HepG2 (cell line): ENCODE measurements around the gene SLC12A2. TPM values are rescaled to one million over a fixed set of nuclear protein-coding genes. Genes with fewer than 3 reads are reported as not detected.

Source experiments
- FOXP1 ChIP-seq, 2 experiments: fragments of 450-650 bp in 1 of 2; IDR thresholded peaks; 2 replicates each; pipeline ENCODE4 v1.6.1; 2017 to 2018; ENCODE audit warnings: antibody characterized with exemption in 1 of 2
- HOXA7 ChIP-seq: sonication (generic); formaldehyde crosslinking; IDR thresholded peaks from 2 replicates; pipeline ENCODE4 v1.8.1; 2022; ENCODE audit warnings: mild to moderate bottlenecking, missing genetic modification reagents, moderate library complexity
- HOXD1 ChIP-seq: sonication (generic); formaldehyde crosslinking; IDR thresholded peaks from 2 replicates; pipeline ENCODE4 v1.5.0; 2020; ENCODE audit warnings: missing genetic modification reagents
- KLF9 ChIP-seq: IDR thresholded peaks from 2 replicates; pipeline ENCODE4 v1.6.1; 2016; ENCODE audit warnings: low read depth
- NFRKB ChIP-seq: fragments of 450-650 bp; IDR thresholded peaks from 2 replicates; pipeline ENCODE4 v1.6.1; 2017
- RELA ChIP-seq: sonication (generic); formaldehyde crosslinking; IDR thresholded peaks from 2 replicates; pipeline ENCODE4 v1.4.0; 2020; ENCODE audit warnings: missing genetic modification reagents
- SMC3 ChIP-seq: IDR thresholded peaks from 2 replicates; pipeline ENCODE4 v1.6.1; 2011; ENCODE audit warnings: low read length, improper control_type of control experiment
- STAG1 ChIP-seq: sonication (generic); formaldehyde crosslinking; IDR thresholded peaks from 2 replicates; pipeline ENCODE4 v1.4.0; 2020; ENCODE audit warnings: missing genetic modification reagents
- TEAD2 ChIP-seq: sonication (generic); formaldehyde crosslinking; IDR thresholded peaks from 2 replicates; pipeline ENCODE4 v1.9.0; 2021; ENCODE audit warnings: missing genetic modification reagents
- ZNF232 ChIP-seq: sonication (generic); formaldehyde crosslinking; IDR thresholded peaks from 2 replicates; pipeline ENCODE4 v1.4.0; 2020; ENCODE audit warnings: missing genetic modification reagents, borderline replicate concordance
- ZNF430 ChIP-seq: sonication (generic); formaldehyde crosslinking; IDR thresholded peaks from 2 replicates; pipeline ENCODE4 v1.9.0; 2021; ENCODE audit warnings: mild to moderate bottlenecking, missing genetic modification reagents
- polyA plus RNA-seq, 8 experiments: library from polyadenylated mRNA; depleted of rRNA in 3 of 8; stranded (reverse) in 7 of 8; unstranded in 1 of 8; fragments of >200 nt; fragmentation: Illumina TruSeq in 4 of 8; extraction: Trizol in 4 of 8; gene quantifications; 2 replicates each; pipeline versions ENCODE4 v1.2.1 to v1.2.3, GENCODE V29; 2011 to 2016; ENCODE audit warnings: low read depth in 4 of 8, missing spikeins in 1 of 8, mixed read lengths in 1 of 8; ENCODE audit not compliant: insufficient read depth in 1 of 8
- total RNA-seq, 5 experiments: library from RNA; depleted of rRNA; stranded (reverse); fragments of >200 nt; fragmentation: Illumina TruSeq; extraction: Trizol; gene quantifications; 2 replicates each; pipeline ENCODE4 v1.2.3, GENCODE V29; 2016; ENCODE audit warnings: low read depth in 1 of 5
- TF ChIP-seq, protein P1 (sequence below): sonication (generic); formaldehyde crosslinking; IDR thresholded peaks from 2 replicates; pipeline ENCODE4 v1.4.0; 2020; ENCODE audit warnings: missing genetic modification reagents, borderline replicate concordance
- TF ChIP-seq, protein P2 (sequence below): sonication (generic); formaldehyde crosslinking; conservative IDR thresholded peaks from 2 replicates; pipeline ENCODE4 v1.4.0; 2020; ENCODE audit warnings: mild to moderate bottlenecking, missing genetic modification reagents, moderate library complexity
- TF ChIP-seq, protein P3 (sequence below): IDR thresholded peaks from 2 replicates; pipeline ENCODE4 v1.6.1; 2016; ENCODE audit warnings: missing biosample characterization, missing genetic modification reagents, low read depth
- TF ChIP-seq, protein P4 (sequence below): sonication (generic); formaldehyde crosslinking; IDR thresholded peaks from 2 replicates; pipeline ENCODE4 v1.5.1; 2020; ENCODE audit warnings: mild to moderate bottlenecking, missing genetic modification reagents, moderate library complexity
- TF ChIP-seq, protein P5 (sequence below): sonication (generic); formaldehyde crosslinking; IDR thresholded peaks from 2 replicates; pipeline ENCODE4 v1.8.0; 2022; ENCODE audit warnings: mild to moderate bottlenecking, missing genetic modification reagents, borderline replicate concordance
- TF ChIP-seq, protein P6 (sequence below): IDR thresholded peaks from 2 replicates; pipeline ENCODE4 v1.6.1; 2016; ENCODE audit warnings: missing compliant biosample characterization, missing genetic modification reagents, borderline replicate concordance

The SLC12A2 gene
- total and polyA plus RNA-seq, 2 of the 13 experiments (the other 11 are each of a cell fraction or from before 2014, with no cell fraction given): 4.0 to 9.7 TPM

DNA sequence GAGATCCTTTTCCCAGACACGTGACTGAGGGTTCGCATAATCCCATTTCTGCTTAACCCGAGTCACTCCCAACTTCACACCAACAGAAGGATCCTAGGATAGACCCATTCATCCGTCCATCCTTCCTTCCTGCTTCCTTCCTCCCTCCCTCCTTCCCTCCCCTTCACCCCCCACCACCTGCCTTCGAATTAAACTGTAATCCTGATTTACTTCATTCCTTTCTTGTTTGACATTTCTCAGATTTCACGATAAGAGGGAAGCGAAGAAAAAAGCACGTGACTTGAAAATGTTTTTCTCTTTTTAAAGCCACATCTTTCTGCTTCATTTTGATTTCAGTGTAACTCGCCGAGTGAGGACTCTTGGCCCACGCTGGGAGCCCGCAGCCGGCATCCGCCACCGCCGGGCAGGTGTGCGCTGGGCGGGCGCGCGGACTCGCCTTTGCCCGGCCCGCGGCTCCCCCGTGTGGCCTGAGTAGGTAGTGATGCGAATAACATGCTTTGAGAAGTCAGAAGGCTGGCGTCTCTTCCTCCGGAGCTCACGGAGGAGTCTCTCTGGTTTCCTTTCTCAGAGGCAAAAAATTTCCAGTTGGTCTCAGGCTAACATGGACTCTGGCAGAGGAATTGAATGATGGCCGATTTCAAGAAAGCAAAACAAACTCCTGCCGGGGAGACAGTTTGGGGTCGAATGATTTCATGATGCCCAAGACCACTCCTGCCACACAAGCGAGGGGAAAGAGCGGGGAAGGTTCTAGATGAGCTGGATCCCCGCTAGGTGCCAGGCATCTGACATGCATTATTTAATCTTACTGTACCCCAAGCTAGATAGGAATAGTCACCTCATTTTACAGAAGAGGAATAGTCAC, 117.7 kb downstream of the SLC12A2 start (continued):
- TF ChIP-seq, protein P1, sequence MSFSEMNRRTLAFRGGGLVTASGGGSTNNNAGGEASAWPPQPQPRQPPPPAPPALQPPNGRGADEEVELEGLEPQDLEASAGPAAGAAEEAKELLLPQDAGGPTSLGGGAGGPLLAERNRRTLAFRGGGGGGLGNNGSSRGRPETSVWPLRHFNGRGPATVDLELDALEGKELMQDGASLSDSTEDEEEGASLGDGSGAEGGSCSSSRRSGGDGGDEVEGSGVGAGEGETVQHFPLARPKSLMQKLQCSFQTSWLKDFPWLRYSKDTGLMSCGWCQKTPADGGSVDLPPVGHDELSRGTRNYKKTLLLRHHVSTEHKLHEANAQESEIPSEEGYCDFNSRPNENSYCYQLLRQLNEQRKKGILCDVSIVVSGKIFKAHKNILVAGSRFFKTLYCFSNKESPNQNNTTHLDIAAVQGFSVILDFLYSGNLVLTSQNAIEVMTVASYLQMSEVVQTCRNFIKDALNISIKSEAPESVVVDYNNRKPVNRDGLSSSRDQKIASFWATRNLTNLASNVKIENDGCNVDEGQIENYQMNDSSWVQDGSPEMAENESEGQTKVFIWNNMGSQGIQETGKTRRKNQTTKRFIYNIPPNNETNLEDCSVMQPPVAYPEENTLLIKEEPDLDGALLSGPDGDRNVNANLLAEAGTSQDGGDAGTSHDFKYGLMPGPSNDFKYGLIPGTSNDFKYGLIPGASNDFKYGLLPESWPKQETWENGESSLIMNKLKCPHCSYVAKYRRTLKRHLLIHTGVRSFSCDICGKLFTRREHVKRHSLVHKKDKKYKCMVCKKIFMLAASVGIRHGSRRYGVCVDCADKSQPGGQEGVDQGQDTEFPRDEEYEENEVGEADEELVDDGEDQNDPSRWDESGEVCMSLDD (CRISPR knock-in tag): no peak
- TF ChIP-seq STAG1 (CRISPR knock-in tag) (peak; percentile 94), SMC3 (peak; percentile 46), NFRKB (no peak), RELA (CRISPR knock-in tag) (no peak), HOXD1 (no peak), ZNF232 (CRISPR knock-in tag) (no peak), ZNF430 (CRISPR knock-in tag) (peak; percentile 38; the same call in 1 of the 2 replicates), FOXP1 (IDR thresholded peaks at IDR 0.05) (no peak), FOXP1 (CRISPR knock-in tag; IDR thresholded peaks at IDR 0.05) (no peak), KLF9 (CRISPR knock-in tag) (no peak), TEAD2 (CRISPR knock-in tag) (no peak), HOXA7 (CRISPR knock-in tag) (no peak)
- TF ChIP-seq, protein P2, sequence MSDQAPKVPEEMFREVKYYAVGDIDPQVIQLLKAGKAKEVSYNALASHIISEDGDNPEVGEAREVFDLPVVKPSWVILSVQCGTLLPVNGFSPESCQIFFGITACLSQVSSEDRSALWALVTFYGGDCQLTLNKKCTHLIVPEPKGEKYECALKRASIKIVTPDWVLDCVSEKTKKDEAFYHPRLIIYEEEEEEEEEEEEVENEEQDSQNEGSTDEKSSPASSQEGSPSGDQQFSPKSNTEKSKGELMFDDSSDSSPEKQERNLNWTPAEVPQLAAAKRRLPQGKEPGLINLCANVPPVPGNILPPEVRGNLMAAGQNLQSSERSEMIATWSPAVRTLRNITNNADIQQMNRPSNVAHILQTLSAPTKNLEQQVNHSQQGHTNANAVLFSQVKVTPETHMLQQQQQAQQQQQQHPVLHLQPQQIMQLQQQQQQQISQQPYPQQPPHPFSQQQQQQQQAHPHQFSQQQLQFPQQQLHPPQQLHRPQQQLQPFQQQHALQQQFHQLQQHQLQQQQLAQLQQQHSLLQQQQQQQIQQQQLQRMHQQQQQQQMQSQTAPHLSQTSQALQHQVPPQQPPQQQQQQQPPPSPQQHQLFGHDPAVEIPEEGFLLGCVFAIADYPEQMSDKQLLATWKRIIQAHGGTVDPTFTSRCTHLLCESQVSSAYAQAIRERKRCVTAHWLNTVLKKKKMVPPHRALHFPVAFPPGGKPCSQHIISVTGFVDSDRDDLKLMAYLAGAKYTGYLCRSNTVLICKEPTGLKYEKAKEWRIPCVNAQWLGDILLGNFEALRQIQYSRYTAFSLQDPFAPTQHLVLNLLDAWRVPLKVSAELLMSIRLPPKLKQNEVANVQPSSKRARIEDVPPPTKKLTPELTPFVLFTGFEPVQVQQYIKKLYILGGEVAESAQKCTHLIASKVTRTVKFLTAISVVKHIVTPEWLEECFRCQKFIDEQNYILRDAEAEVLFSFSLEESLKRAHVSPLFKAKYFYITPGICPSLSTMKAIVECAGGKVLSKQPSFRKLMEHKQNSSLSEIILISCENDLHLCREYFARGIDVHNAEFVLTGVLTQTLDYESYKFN: no peak
- TF ChIP-seq, protein P3, sequence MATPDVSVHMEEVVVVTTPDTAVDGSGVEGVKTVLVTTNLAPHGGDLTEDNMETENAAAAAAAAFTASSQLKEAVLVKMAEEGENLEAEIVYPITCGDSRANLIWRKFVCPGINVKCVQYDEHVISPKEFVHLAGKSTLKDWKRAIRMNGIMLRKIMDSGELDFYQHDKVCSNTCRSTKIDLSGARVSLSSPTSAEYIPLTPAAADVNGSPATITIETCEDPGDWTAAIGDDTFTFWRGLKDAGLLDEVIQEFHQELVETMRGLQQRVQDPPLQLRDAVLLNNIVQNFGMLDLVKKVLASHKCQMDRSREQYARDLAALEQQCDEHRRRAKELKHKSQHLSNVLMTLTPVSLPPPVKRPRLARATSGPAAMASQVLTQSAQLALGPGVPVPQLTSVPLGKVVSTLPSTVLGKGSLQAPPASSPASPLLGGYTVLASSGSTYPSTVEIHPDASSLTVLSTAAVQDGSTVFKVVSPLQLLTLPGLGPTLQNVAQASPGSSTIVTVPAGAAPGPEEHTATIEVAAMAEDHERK (CRISPR knock-in tag): no peak
- TF ChIP-seq, protein P4, sequence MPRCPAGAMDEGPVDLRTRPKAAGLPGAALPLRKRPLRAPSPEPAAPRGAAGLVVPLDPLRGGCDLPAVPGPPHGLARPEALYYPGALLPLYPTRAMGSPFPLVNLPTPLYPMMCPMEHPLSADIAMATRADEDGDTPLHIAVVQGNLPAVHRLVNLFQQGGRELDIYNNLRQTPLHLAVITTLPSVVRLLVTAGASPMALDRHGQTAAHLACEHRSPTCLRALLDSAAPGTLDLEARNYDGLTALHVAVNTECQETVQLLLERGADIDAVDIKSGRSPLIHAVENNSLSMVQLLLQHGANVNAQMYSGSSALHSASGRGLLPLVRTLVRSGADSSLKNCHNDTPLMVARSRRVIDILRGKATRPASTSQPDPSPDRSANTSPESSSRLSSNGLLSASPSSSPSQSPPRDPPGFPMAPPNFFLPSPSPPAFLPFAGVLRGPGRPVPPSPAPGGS: 0 out of 2 replicates have a peak, but pooled peaks have one; percentile 26
- TF ChIP-seq, protein P5, sequence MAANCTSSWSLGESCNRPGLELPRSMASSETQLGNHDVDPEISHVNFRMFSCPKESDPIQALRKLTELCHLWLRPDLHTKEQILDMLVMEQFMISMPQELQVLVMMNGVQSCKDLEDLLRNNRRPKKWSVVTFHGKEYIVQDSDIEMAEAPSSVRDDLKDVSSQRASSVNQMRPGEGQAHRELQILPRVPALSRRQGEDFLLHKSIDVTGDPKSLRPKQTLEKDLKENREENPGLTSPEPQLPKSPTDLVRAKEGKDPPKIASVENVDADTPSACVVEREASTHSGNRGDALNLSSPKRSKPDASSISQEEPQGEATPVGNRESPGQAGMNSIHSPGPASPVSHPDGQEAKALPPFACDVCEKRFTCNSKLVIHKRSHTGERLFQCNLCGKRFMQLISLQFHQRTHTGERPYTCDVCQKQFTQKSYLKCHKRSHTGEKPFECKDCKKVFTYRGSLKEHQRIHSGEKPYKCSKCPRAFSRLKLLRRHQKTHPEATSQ (CRISPR knock-in tag): no peak
- TF ChIP-seq, protein P6, sequence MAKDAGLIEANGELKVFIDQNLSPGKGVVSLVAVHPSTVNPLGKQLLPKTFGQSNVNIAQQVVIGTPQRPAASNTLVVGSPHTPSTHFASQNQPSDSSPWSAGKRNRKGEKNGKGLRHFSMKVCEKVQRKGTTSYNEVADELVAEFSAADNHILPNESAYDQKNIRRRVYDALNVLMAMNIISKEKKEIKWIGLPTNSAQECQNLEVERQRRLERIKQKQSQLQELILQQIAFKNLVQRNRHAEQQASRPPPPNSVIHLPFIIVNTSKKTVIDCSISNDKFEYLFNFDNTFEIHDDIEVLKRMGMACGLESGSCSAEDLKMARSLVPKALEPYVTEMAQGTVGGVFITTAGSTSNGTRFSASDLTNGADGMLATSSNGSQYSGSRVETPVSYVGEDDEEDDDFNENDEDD: no peak
